Testis (tissue), 3 donors: ENCODE measurements around the gene KLHL40. TPM values are rescaled to one million over a fixed set of nuclear protein-coding genes. Genes with fewer than 3 reads are reported as not detected.

ENCODE experiments used
- DNase-seq: peaks from one replicate; pipeline ENCODE4 v3.0.0-alpha.2; 2019
- H3K27ac ChIP-seq, 2 donors: fragments of 200-600 bp; sonication (generic); one replicate each; pipeline ENCODE4 v1.5.1; 2019
- H3K27me3 ChIP-seq: fragments of 200-600 bp; sonication (generic); one replicate; pipeline ENCODE4 v1.5.1; 2019
- H3K36me3 ChIP-seq: fragments of 200-600 bp; sonication (generic); one replicate; pipeline ENCODE4 v1.5.1; 2017; ENCODE audit warnings: low read depth; ENCODE audit errors: missing control alignments
- H3K4me1 ChIP-seq: fragments of 200-600 bp; sonication (generic); one replicate; pipeline ENCODE4 v1.5.1; 2019
- H3K4me3 ChIP-seq, 2 donors: fragments of 200-600 bp; sonication (generic); one replicate each; pipeline ENCODE4 v1.5.1; 2017 to 2019
- H3K9me3 ChIP-seq: fragments of 200-600 bp; sonication (generic); one replicate; pipeline ENCODE4 v1.5.1; 2017
- POLR2A ChIP-seq: fragments of 450-650 bp; IDR thresholded peaks from one replicate; pipeline ENCODE4 v1.6.1; 2017; ENCODE audit warnings: antibody characterized with exemption, mild to moderate bottlenecking, moderate library complexity
- WGBS, 2 donors: methylation state at CpG; one replicate each; pipeline ENCODE4 v1.1.5; 2018; 5-methylcytosine and 5-hydroxymethylcytosine counted together
- intact Hi-C: fragments of 100-400 bp; cut with DNase I; formaldehyde crosslinking; loops from one replicate; pipeline ENCODE4 v1.15.1; 2023; ENCODE audit warnings: low total_unique reads
- polyA plus RNA-seq: library from polyadenylated mRNA; stranded (reverse); fragments of 350-450 nt; fragmentation: Illumina TruSeq; extraction: RNeasy Lipid Tissue Mini Kit (QIAGEN cat#74804); gene quantifications from one replicate; pipeline ENCODE4 v1.2.3, GENCODE V29; 2014; ENCODE audit warnings: low read depth, low replicate concordance; ENCODE audit not compliant: insufficient read depth
- total RNA-seq, 2 donors: library from RNA; depleted of rRNA; stranded (reverse); fragments of >200 nt; gene quantifications; one replicate each; pipeline ENCODE4 v1.2.3, GENCODE V29; 2016
- TF ChIP-seq, protein P1 (sequence below), 3 experiments: fragments of 450-650 bp in 2 of 3; fragments of 200-600 bp in 1 of 3; sonication (generic) in 1 of 3; IDR thresholded peaks; one replicate each; pipeline ENCODE4 v1.5.1; 2016 to 2019; ENCODE audit warnings: antibody characterized with exemption in 3 of 3, mild to moderate bottlenecking in 2 of 3, moderate library complexity in 1 of 3

KLHL40 gene
- total and polyA plus RNA-seq, 3 donors from 2014 or later, result 0.62 to 3.2 (median 3.1) TPM

DNA sequence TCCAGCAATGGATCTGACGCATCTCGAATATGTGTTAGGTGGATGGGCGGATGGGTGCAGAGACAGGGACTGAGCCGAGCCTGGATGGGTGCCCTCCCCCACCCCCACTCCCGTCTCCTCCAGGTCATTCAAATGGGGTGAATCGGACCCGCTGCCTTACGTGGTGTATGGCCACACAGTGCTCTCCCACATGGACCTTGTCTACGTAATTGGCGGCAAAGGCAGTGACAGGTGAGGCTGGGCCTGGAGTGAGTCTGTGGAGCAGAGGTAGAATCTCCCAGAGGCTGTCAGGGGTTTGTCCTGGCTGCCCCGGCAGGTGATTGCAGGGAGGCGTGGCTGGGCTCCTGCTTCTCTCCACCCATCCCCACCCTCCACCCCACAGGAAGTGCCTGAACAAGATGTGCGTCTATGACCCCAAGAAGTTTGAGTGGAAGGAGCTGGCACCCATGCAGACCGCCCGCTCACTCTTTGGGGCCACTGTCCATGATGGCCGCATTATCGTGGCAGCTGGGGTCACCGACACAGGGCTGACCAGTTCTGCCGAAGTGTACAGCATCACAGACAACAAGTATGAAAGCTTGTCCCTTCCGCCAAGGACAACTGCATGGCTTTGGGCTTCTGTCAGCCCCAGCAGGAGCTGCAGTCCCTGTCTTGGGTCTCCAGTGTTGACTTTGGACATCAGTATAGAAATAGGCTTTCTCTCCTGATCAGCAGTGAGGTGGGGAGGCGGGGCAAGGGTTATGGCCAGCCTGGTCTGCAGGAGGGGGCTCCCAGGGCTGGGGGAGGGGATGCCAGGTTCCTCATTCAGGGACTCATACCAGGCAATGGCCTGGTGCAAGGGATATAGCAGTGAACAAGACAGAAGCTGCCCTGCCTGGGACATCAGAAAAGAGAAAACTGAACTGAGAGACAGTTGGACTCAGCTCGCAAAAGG is 3.4 kb downstream of the KLHL40 start:
- Histone ChIP-seq H3K27ac (no peak overlapping the region), H3K36me3 (no peaks in the 10 kb centered on the region), H3K4me3 (no peak overlapping the region), H3K27me3 (no peaks in the 10 kb centered on the region), H3K4me1 (peaks cover 4% of the 10 kb centered on the region), H3K9me3 (no peaks in the 10 kb centered on the region)
- TF ChIP-seq POLR2A, result no peak
- TF ChIP-seq, protein P1, sequence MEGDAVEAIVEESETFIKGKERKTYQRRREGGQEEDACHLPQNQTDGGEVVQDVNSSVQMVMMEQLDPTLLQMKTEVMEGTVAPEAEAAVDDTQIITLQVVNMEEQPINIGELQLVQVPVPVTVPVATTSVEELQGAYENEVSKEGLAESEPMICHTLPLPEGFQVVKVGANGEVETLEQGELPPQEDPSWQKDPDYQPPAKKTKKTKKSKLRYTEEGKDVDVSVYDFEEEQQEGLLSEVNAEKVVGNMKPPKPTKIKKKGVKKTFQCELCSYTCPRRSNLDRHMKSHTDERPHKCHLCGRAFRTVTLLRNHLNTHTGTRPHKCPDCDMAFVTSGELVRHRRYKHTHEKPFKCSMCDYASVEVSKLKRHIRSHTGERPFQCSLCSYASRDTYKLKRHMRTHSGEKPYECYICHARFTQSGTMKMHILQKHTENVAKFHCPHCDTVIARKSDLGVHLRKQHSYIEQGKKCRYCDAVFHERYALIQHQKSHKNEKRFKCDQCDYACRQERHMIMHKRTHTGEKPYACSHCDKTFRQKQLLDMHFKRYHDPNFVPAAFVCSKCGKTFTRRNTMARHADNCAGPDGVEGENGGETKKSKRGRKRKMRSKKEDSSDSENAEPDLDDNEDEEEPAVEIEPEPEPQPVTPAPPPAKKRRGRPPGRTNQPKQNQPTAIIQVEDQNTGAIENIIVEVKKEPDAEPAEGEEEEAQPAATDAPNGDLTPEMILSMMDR (IDR thresholded peaks at IDR 0.05), result no peak
- 91 to 94% methylated on average over 18 to 22 of the region's 22 CpGs for WGBS, 2 donors
- DNase-seq, result no peak
- intact Hi-C loops, result no loop called here

DNA sequence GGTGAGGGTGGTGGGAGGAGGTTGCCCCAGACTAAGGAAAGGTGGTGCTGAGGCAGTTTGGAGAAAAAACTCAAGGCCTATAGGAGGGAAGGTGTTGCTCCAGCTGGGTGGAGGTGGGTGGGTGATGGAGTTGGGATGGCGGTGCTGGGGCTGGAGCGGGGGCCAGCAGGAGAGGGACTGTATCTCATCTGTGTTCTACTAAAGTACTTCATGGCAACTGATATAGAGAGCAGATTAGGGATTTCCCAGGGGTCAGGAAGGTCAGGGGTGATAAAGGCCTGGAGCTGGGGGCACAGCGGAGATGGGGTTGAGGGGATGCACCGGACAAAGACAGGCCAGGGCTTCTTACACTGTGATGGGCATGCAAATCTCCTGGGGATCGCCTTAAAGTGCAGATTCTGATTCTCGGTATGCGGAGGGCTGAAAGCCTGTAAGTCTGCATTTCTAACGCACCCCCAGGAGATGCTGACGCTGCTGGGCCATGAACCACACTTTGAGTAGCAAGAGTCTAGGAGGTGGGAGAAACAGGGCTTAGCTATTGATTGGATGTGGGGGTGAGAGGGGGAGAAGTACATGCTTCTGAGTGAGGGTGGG is 4.2 kb downstream of the KLHL40 start:
- no peak overlapping the region for H3K27ac ChIP-seq
- WGBS, 2 donors, result 79 to 84% methylated on average over 9 of the region's 9 CpGs
- intact Hi-C loops, result no loop called here
- peaks cover 4% of the 10 kb centered on the region for H3K4me1 ChIP-seq
- no peaks in the 10 kb centered on the region for H3K9me3 ChIP-seq
- no peaks in the 10 kb centered on the region for H3K36me3 ChIP-seq
- no peaks in the 10 kb centered on the region for H3K27me3 ChIP-seq
- H3K4me3 ChIP-seq, result no peak overlapping the region
- TF ChIP-seq POLR2A, result no peak
- TF ChIP-seq, protein P1 (IDR thresholded peaks at IDR 0.05), result no peak
- no peak for DNase-seq

DNA sequence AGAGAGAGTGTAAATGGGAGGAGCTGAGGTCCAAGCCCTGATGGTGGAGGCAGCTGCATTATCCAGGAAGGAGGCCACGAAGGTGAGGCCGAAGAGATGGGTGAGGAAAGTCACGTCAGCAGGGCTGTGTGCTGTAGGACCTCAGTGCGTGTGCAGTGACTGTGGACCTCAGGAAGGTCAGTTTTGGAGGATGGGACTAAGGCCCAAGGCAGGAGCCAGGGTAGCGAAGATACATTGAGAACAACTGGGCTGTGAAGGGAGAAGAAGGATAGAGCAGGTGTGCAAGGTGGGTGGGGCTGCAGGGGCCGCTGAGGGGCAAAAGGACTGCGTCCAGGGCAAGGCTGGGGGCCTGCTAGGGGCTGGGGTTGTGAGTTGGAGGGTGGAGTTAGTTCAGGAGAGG is 4.9 kb downstream of the KLHL40 start:
- H3K9me3 ChIP-seq, result no peaks in the 10 kb centered on the region
- peaks cover 4% of the 10 kb centered on the region for H3K4me1 ChIP-seq
- intact Hi-C loops, result no loop called here
- H3K36me3 ChIP-seq, result no peaks in the 10 kb centered on the region
- H3K27ac ChIP-seq, result no peak overlapping the region
- no peak overlapping the region for H3K4me3 ChIP-seq
- no peaks in the 10 kb centered on the region for H3K27me3 ChIP-seq
- 86 to 87% methylated on average over 7 of the region's 7 CpGs for whole genome bisulfite sequencing, 2 donors
- TF ChIP-seq, protein P1 (IDR thresholded peaks at IDR 0.05), result no peak
- no peak for TF ChIP-seq POLR2A
- no peak for DNase-seq

DNA sequence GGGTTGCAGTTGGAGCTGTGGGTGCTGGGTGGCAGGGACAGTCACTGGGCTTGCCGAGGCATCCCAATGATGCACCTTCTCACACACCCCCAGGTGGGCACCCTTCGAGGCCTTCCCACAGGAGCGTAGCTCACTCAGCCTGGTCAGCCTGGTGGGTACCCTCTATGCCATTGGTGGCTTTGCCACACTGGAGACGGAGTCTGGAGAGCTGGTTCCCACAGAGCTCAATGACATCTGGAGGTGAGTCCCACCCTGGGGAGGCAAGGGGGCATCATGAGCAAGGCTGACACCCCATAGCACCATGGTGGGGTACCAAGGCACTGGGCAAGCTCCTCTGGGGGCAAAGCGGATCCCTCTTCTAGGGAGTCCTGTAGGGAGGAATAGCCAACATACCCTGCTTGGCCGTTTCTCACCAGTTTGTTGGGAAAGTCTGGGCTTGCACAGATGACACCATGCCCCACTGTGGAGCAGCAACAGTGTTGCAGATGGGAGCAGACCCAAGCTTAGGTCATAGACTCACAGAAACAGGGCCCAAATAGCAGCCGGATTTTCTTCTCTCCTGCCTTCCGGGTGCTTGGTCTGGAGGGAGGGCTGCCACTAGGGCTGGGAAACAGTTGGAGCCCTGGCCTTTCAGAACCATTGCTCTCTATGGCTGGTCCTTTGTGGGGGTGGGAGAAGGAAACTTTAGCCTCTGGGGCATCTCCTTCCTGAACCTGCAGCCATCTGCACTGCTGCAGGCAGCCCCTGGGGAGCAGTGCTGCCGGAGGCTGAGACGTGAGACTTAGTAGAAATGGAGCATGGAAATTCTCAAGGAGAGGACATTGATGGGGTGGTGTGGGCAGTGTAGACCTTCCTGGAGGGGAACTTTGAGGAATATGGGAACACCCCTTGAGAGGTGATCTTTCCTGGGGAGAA is 5.7 kb downstream of the KLHL40 start:
- Histone ChIP-seq H3K4me3 (no peak overlapping the region), H3K27ac (no peak overlapping the region), H3K9me3 (no peaks in the 10 kb centered on the region), H3K36me3 (no peaks in the 10 kb centered on the region), H3K27me3 (no peaks in the 10 kb centered on the region), H3K4me1 (peaks cover under 1% of the 10 kb centered on the region)
- intact Hi-C loops, result no loop called here
- 70 to 84% methylated on average over 10 of the region's 10 CpGs for WGBS, 2 donors
- DNase-seq, result peak; percentile 68
- TF ChIP-seq, protein P1 (IDR thresholded peaks at IDR 0.05), result no peak
- TF ChIP-seq POLR2A, result no peak
